Prostate gland (tissue), 2 donors: ENCODE measurements around the gene PLEKHH3.

Experiments
- POLR2A ChIP-seq: fragments of 450-650 bp; IDR thresholded peaks from one replicate; pipeline ENCODE4 v1.6.1; 2016; ENCODE audit warnings: antibody characterized with exemption, mild to moderate bottlenecking
- TF ChIP-seq, protein P1 (sequence below), 4 experiments: fragments of 200-600 bp in 2 of 4; fragments of 450-650 bp in 2 of 4; sonication (generic) in 2 of 4; IDR thresholded peaks; 1 replicate in 3 of 4; 2 replicates in 1 of 4; pipeline ENCODE4 v1.5.1; 2016 to 2019; ENCODE audit warnings: antibody characterized with exemption in 4 of 4, mild to moderate bottlenecking in 2 of 4, moderate library complexity in 2 of 4

DNA sequence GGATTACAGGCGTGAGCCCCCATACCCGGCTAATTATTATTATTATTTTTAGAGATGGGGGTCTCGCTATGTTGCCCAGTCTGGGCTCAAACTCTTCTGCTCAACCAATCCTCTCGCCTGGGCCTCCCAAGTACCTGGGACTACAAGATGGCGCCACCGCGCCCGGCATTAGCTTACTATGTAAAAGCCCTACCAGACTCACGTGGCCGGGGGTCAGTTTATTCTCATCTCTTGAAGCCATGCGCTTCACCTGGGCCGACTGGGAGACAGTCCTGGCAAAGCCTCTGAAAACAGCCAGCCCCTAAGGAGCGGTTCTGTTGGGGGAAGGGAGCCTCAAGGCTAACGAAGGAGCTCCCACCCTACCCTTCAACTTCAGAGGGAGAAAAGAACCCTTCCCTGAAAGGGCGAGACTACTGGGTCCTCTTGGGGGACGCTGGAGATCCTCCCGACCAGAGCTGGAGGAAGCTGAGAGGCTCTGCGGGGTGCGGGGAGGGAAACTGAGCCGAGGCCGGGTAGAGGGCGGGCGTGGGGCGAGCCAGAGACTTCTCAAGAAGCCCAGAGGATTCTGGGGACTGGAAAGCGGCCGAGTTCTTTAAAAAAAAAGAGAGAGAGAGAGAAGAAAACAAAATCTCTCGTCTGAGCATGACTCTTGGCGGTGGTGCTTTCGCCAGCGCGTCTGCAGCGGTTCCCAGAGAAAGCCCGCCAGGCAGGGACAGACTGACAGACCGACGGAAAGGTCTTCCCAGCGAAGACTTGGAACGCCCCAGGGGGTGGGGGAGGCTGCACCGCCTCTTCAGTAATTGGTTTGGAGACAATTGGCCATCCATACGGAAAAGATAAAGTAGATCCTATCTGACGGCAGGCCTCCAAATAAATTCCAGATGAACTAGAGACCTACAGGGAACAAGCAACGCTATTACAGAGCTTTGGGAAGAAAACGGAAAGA lies 23.3 kb downstream of the PLEKHH3 start:
- TF ChIP-seq, protein P1, sequence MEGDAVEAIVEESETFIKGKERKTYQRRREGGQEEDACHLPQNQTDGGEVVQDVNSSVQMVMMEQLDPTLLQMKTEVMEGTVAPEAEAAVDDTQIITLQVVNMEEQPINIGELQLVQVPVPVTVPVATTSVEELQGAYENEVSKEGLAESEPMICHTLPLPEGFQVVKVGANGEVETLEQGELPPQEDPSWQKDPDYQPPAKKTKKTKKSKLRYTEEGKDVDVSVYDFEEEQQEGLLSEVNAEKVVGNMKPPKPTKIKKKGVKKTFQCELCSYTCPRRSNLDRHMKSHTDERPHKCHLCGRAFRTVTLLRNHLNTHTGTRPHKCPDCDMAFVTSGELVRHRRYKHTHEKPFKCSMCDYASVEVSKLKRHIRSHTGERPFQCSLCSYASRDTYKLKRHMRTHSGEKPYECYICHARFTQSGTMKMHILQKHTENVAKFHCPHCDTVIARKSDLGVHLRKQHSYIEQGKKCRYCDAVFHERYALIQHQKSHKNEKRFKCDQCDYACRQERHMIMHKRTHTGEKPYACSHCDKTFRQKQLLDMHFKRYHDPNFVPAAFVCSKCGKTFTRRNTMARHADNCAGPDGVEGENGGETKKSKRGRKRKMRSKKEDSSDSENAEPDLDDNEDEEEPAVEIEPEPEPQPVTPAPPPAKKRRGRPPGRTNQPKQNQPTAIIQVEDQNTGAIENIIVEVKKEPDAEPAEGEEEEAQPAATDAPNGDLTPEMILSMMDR (IDR thresholded peaks at IDR 0.05) = no peak
- no peak for TF ChIP-seq POLR2A
